Measurements from ENCODE around the gene SPATA20. TPM values are rescaled to one million over a fixed set of nuclear protein-coding genes. Genes with fewer than 3 reads are reported as not detected.

SPATA20 gene
- total and polyA plus RNA-seq, 9 donors: 24.4 to 37.6 (median 32.5) TPM

DNA sequence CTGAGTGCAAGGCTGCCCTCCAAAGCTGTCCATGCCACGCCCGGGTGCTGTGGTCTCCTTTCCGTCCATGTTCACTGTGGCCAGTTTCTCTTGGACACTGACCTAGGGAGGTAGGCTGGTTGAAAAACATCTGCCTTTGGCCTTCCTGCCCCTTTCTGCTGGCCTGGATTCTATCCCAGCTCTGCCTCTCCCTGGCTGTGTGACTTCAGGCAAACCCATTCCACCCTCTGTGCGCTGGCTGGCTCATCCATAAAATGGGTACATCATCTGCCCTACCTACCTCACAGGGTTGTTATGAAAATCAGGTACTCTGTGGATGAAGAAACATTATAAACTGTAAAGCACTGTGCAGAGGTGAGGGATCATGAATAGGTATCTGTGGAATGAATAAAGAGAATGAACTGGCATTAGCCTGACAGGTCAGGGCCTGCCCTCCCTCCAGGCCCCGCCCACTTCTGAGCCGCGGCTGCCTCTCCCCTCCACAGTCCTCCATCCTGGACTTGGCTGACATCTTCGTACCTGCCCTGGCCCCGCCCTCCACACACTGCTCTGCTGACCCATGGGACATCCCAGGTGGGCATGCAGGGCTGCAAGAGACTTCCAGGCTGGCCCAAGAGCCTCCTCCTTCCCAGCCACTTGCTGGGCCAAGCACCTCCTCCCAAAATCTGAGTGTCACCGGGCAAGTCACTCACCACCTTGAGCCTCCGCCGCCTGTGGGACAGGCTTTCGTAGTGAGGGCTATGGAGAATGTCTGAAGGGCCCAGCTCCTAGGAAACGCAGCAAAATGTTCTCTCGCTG is 7.0 kb upstream of the SPATA20 start:
- H3K27me3 ChIP-seq (ENCODE audit: control insufficient read depth, insufficient read depth, low read length): no peaks in the 10 kb centered on the region
- no peak overlapping the region for H3K4me3 ChIP-seq (ENCODE audit: low read length)
- no peaks in the 10 kb centered on the region for H3K36me3 ChIP-seq (ENCODE audit: control insufficient read depth, insufficient read depth, low read length)
- 71% methylated on average over 9 of the region's 15 CpGs for WGBS (ENCODE audit: insufficient coverage)
- no peak overlapping the region for H3K27ac ChIP-seq (ENCODE audit: low read length)
- H3K9me3 ChIP-seq (replicated peaks; ENCODE audit: control insufficient read depth, low read depth, low read length): no peaks in the 10 kb centered on the region
- DNase-seq: no peak
- peaks cover 48% of the 10 kb centered on the region for H3K4me1 ChIP-seq (ENCODE audit: control insufficient read depth, insufficient read depth, low read length)

DNA sequence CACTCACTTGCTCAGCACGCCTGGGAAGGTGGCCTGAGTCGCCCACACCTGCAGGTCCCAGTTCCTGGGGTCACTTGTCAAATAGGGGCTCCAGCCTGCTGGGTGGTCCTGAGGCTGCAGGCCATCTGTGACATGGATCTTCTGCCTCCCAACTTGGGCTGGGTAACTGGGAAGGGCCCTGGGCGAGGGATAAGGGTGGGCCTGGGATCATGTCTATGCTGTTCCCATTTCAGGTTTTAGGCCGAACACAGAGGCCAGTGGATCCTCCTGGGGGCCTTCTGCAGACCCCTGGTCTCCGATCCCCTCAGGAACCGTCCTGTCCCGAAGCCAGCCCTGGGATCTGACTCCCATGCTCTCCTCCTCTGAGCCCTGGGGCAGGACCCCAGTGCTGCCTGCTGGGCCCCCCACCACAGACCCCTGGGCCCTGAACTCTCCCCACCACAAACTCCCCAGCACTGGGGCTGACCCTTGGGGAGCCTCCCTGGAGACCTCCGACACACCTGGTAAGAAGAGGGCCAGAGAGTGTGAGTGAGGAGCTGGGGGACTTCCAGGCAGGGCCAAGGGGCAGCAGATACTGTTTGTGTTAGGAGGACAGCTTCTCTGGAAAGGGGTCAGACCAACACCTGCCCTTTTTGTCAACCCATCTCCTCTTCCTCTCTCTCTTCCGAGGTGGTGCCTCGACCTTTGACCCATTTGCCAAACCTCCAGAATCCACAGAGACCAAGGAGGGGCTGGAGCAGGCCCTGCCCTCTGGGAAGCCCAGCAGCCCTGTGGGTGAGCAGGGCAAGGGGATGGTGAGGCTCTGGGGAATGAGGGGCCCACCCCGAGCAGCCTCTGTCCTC is 6.2 kb upstream of the SPATA20 start:
- Histone ChIP-seq H3K36me3 (ENCODE audit: control insufficient read depth, insufficient read depth, low read length) (no peaks in the 10 kb centered on the region), H3K9me3 (replicated peaks; ENCODE audit: control insufficient read depth, low read depth, low read length) (no peaks in the 10 kb centered on the region), H3K27me3 (ENCODE audit: control insufficient read depth, insufficient read depth, low read length) (peaks cover 2% of the 10 kb centered on the region), H3K4me3 (ENCODE audit: low read length) (no peak overlapping the region), H3K27ac (ENCODE audit: low read length) (no peak overlapping the region), H3K4me1 (ENCODE audit: control insufficient read depth, insufficient read depth, low read length) (peaks cover 39% of the 10 kb centered on the region)
- WGBS (ENCODE audit: insufficient coverage): 90% methylated on average over 7 of the region's 11 CpGs
- DNase-seq: peak; percentile 24

GRCh38 chr17:50541402-50541715 is 5.6 kb upstream of the SPATA20 start:
- WGBS (ENCODE audit: insufficient coverage): 56% methylated on average over 9 of the region's 9 CpGs
- H3K27ac ChIP-seq (ENCODE audit: low read length): peak overlapping the region; percentile 1
- DNase-seq: no peak
- peaks cover 2% of the 10 kb centered on the region for H3K27me3 ChIP-seq (ENCODE audit: control insufficient read depth, insufficient read depth, low read length)
- H3K9me3 ChIP-seq (replicated peaks; ENCODE audit: control insufficient read depth, low read depth, low read length): no peaks in the 10 kb centered on the region
- H3K4me1 ChIP-seq (ENCODE audit: control insufficient read depth, insufficient read depth, low read length): peaks cover 39% of the 10 kb centered on the region
- H3K4me3 ChIP-seq (ENCODE audit: low read length): peak overlapping the region; percentile 62
- no peaks in the 10 kb centered on the region for H3K36me3 ChIP-seq (ENCODE audit: control insufficient read depth, insufficient read depth, low read length)

- under 1% methylated on average over 76 of the region's 82 CpGs for WGBS (ENCODE audit: insufficient coverage)
- Histone ChIP-seq H3K27ac (ENCODE audit: low read length) (peak overlapping the region; percentile 69), H3K9me3 (replicated peaks; ENCODE audit: control insufficient read depth, low read depth, low read length) (no peaks in the 10 kb centered on the region), H3K4me3 (ENCODE audit: low read length) (peak overlapping the region; percentile 62), H3K27me3 (ENCODE audit: control insufficient read depth, insufficient read depth, low read length) (peaks cover 2% of the 10 kb centered on the region), H3K36me3 (ENCODE audit: control insufficient read depth, insufficient read depth, low read length) (no peaks in the 10 kb centered on the region), H3K4me1 (ENCODE audit: control insufficient read depth, insufficient read depth, low read length) (peaks cover 44% of the 10 kb centered on the region)
- peak; percentile 91 for DNase-seq
Observed at GRCh38 chr17:50541716-50542688, 5.0 kb upstream of the SPATA20 start.

DNA sequence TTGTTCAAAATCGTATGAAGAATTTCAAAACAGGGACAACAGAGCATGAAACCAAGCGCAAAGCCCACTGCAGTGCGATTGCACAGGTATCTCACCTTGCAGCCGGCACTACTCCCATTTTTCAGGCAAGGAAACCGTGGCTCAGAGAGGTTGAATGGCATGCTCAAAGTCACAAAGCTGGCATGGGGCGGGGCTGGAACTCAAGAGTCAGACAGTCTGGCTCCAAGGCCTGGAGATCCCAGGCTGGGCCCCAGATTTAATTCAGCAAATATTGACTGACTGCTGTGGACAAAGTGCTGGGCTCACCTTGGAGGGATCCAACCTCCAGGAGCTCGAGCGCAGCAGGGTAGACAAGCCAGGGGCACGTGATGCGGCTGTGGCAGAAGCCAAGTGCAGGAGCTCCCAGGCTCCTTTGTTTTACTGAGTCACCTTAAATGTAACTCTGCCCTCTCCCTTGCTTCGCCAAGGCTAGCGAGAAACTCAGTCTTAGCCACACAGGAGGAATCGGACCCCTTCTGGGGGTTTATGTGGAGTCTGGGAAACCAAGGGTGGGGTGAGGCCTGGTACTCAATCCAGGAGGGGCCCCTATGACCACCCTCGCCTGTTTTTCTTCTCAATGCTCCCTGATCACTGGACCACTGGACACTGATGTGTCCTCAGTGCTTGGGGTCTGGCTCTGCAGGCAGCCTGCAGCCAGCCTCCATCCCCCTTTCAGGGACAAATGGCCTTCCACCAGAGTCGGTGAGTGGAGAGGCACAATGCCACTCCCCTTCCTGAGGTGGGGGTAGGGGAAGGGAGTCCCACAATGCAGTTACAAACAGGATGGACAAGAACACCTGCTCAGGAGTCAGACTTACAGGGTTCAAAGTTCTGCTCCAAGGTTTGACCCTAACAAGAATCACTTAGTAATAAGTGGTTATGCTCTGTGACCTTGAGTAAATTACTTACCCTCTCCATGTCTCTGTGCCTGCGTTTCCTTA is 3.9 kb upstream of the SPATA20 start:
- H3K4me1 ChIP-seq (ENCODE audit: control insufficient read depth, insufficient read depth, low read length): peaks cover 52% of the 10 kb centered on the region
- H3K27ac ChIP-seq (ENCODE audit: low read length): no peak overlapping the region
- no peaks in the 10 kb centered on the region for H3K9me3 ChIP-seq (replicated peaks; ENCODE audit: control insufficient read depth, low read depth, low read length)
- DNase-seq: no peak
- 86% methylated on average over 6 of the region's 16 CpGs for WGBS (ENCODE audit: insufficient coverage)
- no peaks in the 10 kb centered on the region for H3K36me3 ChIP-seq (ENCODE audit: control insufficient read depth, insufficient read depth, low read length)
- peaks cover 2% of the 10 kb centered on the region for H3K27me3 ChIP-seq (ENCODE audit: control insufficient read depth, insufficient read depth, low read length)
- no peak overlapping the region for H3K4me3 ChIP-seq (ENCODE audit: low read length)

GRCh38 chr17:50544516-50544915 is 2.5 kb upstream of the SPATA20 start:
- WGBS (ENCODE audit: insufficient coverage): 72% methylated on average over 7 of the region's 7 CpGs
- DNase-seq: no peak
- Histone ChIP-seq H3K36me3 (ENCODE audit: control insufficient read depth, insufficient read depth, low read length) (peaks cover 2% of the 10 kb centered on the region), H3K9me3 (replicated peaks; ENCODE audit: control insufficient read depth, low read depth, low read length) (no peaks in the 10 kb centered on the region), H3K27ac (ENCODE audit: low read length) (no peak overlapping the region), H3K4me3 (ENCODE audit: low read length) (no peak overlapping the region), H3K27me3 (ENCODE audit: control insufficient read depth, insufficient read depth, low read length) (peaks cover 2% of the 10 kb centered on the region), H3K4me1 (ENCODE audit: control insufficient read depth, insufficient read depth, low read length) (peaks cover 52% of the 10 kb centered on the region)

DNA sequence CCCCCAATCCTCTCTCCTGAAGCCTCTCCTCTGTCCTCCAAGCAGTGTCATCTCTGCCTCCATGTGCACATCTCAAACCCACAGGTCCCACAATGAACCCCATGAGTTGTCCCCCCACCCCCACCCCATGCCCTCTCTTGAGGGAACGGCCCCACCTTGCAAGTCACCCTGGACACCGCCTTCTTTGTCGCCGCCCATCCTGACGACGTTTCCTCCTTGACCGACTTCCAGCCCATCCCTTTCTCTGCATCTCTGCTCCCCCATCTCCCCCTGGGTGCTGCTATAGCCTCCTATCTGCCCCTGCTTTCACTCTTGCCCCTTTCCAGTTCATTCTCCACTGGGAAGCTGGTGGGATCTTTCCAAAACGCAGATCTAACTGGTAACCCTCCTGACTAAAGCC is 1.7 kb upstream of the SPATA20 start:
- WGBS (ENCODE audit: insufficient coverage): 53% methylated on average over 8 of the region's 8 CpGs
- peaks cover 2% of the 10 kb centered on the region for H3K27me3 ChIP-seq (ENCODE audit: control insufficient read depth, insufficient read depth, low read length)
- H3K4me3 ChIP-seq (ENCODE audit: low read length): no peak overlapping the region
- peaks cover 51% of the 10 kb centered on the region for H3K4me1 ChIP-seq (ENCODE audit: control insufficient read depth, insufficient read depth, low read length)
- no peak overlapping the region for H3K27ac ChIP-seq (ENCODE audit: low read length)
- no peak for DNase-seq
- peaks cover 5% of the 10 kb centered on the region for H3K36me3 ChIP-seq (ENCODE audit: control insufficient read depth, insufficient read depth, low read length)
- no peaks in the 10 kb centered on the region for H3K9me3 ChIP-seq (replicated peaks; ENCODE audit: control insufficient read depth, low read depth, low read length)

DNA sequence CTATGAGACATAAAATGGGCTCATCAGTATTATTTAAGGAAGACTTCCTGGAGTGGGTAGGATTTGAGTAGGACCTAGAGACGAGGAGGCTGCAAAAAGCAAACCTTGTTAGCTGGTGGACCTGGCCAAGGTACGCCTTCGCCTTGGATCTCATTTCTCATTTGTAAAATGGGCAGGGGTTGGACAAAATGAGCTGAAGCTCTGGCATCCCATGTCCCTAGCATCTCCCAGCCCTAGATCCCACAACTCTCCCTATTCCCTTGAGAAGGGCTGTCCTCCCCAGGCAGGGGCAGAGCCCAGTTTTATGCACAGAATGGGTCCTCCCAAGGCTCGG is 306 bp upstream of the SPATA20 start:
- DNase-seq: no peak
- peaks cover 13% of the 10 kb centered on the region for H3K36me3 ChIP-seq (ENCODE audit: control insufficient read depth, insufficient read depth, low read length)
- peaks cover 2% of the 10 kb centered on the region for H3K27me3 ChIP-seq (ENCODE audit: control insufficient read depth, insufficient read depth, low read length)
- WGBS (ENCODE audit: insufficient coverage): 45% methylated on average over 4 of the region's 4 CpGs
- peak overlapping the region; percentile 57 for H3K4me3 ChIP-seq (ENCODE audit: low read length)
- no peaks in the 10 kb centered on the region for H3K9me3 ChIP-seq (replicated peaks; ENCODE audit: control insufficient read depth, low read depth, low read length)
- H3K4me1 ChIP-seq (ENCODE audit: control insufficient read depth, insufficient read depth, low read length): peaks cover 47% of the 10 kb centered on the region
- no peak overlapping the region for H3K27ac ChIP-seq (ENCODE audit: low read length)

GRCh38 chr17:50547736-50548083 is 736 bp downstream of the SPATA20 start:
- 69% methylated on average over 2 of the region's 5 CpGs for WGBS (ENCODE audit: insufficient coverage)
- Histone ChIP-seq H3K9me3 (replicated peaks; ENCODE audit: control insufficient read depth, low read depth, low read length) (no peaks in the 10 kb centered on the region), H3K27ac (ENCODE audit: low read length) (peak overlapping the region; percentile 72), H3K27me3 (ENCODE audit: control insufficient read depth, insufficient read depth, low read length) (peaks cover 2% of the 10 kb centered on the region), H3K4me1 (ENCODE audit: control insufficient read depth, insufficient read depth, low read length) (peaks cover 41% of the 10 kb centered on the region), H3K36me3 (ENCODE audit: control insufficient read depth, insufficient read depth, low read length) (peaks cover 15% of the 10 kb centered on the region), H3K4me3 (ENCODE audit: low read length) (peak overlapping the region; percentile 57)
- peak; percentile 61 for DNase-seq
